Kidney (tissue), 14 donors: Measurements from ENCODE around the gene ALB. TPM values are rescaled to one million over a fixed set of nuclear protein-coding genes. Genes with fewer than 3 reads are reported as not detected.

Source experiments
- DNase-seq, 5 donors: peaks; one replicate each; pipeline ENCODE4 v3.0.0-alpha.2; 2013 to 2020
- FAIRE-seq: peaks from 2 replicates; lab custom pipeline; 2012; peaks lifted over from hg19 to GRCh38; lab: Jason Lieb, UNC
- H3K27ac ChIP-seq, 2 donors: one replicate each; pipeline ENCODE4 v1.7.0; 2013; ENCODE audit warnings: low read depth in 2 of 2, low read length in 2 of 2, inconsistent platforms in 1 of 2
- H3K27me3 ChIP-seq: one replicate; pipeline ENCODE4 v1.7.1; 2013; ENCODE audit warnings: low read length, inconsistent platforms; ENCODE audit not compliant: control insufficient read depth, insufficient read depth
- H3K36me3 ChIP-seq, 3 donors: one replicate each; pipeline versions ENCODE4 v1.7.0 to v1.7.1; 2013; ENCODE audit warnings: low read length in 3 of 3, control low read depth in 1 of 3, inconsistent platforms in 1 of 3; ENCODE audit not compliant: insufficient read depth in 3 of 3, control insufficient read depth in 2 of 3
- H3K4me1 ChIP-seq, 3 donors: one replicate each; pipeline versions ENCODE4 v1.7.0 to v1.7.1; 2013; ENCODE audit warnings: low read length in 3 of 3, inconsistent platforms in 1 of 3, low read depth in 1 of 3; ENCODE audit not compliant: control insufficient read depth in 2 of 3, insufficient read depth in 2 of 3
- H3K4me3 ChIP-seq, 3 donors: one replicate each; pipeline versions ENCODE4 v1.7.0 to v1.8.1; 2013; ENCODE audit warnings: low read length in 3 of 3, control low read depth in 1 of 3, inconsistent platforms in 1 of 3
- H3K9ac ChIP-seq, 3 donors: one replicate each; pipeline versions ENCODE4 v1.7.0 to v1.7.1; 2013; ENCODE audit warnings: low read length in 3 of 3, control low read depth in 1 of 3, inconsistent platforms in 1 of 3
- H3K9me3 ChIP-seq, 3 donors: one replicate each; pipeline versions ENCODE4 v1.7.0 to v1.7.1; 2013; ENCODE audit warnings: low read length in 3 of 3, control low read depth in 1 of 3, inconsistent platforms in 1 of 3; ENCODE audit not compliant: control insufficient read depth in 2 of 3, insufficient read depth in 1 of 3
- intact Hi-C: fragments of 100-400 bp; cut with DNase I; formaldehyde crosslinking; loops from one replicate; pipeline ENCODE4 v1.11.1; 2022
- polyA plus RNA-seq: library from polyadenylated mRNA; stranded (reverse); fragments of 350-450 nt; fragmentation: Illumina TruSeq; extraction: RNeasy Lipid Tissue Mini Kit (QIAGEN cat#74804); gene quantifications from one replicate; pipeline ENCODE4 v1.2.3, GENCODE V29; 2014; ENCODE audit warnings: low read depth, low replicate concordance; ENCODE audit not compliant: insufficient read depth
- total RNA-seq: library from RNA; stranded (reverse); fragmentation: NEBNext Ultra II Directional; extraction: Animal tissue kit (Norgen Biotek cat#: 25700); gene quantifications from one replicate; pipeline ENCODE4 v1.2.1, GENCODE V29; 2021
- TF ChIP-seq, protein P1 (sequence below): IDR thresholded peaks from 3 replicates; pipeline ENCODE4 v1.5.1; 2012; ENCODE audit warnings: mild to moderate bottlenecking, moderate library complexity, borderline replicate concordance; ENCODE audit not compliant: insufficient read depth; ENCODE audit errors: extremely low read depth
- donor health status: control.
- donor health status: control.
- donor health status: control.
- donor health status: control.
- donor health status: control.
- donor health status: DM: yes; HTN: yes; CAD: no.
- donor health status: Normal renal cell carcinoma (clear cell type).

ALB gene
- total and polyA plus RNA-seq, 2 donors from 2014 or later = 0.19 to 172 TPM

DNA sequence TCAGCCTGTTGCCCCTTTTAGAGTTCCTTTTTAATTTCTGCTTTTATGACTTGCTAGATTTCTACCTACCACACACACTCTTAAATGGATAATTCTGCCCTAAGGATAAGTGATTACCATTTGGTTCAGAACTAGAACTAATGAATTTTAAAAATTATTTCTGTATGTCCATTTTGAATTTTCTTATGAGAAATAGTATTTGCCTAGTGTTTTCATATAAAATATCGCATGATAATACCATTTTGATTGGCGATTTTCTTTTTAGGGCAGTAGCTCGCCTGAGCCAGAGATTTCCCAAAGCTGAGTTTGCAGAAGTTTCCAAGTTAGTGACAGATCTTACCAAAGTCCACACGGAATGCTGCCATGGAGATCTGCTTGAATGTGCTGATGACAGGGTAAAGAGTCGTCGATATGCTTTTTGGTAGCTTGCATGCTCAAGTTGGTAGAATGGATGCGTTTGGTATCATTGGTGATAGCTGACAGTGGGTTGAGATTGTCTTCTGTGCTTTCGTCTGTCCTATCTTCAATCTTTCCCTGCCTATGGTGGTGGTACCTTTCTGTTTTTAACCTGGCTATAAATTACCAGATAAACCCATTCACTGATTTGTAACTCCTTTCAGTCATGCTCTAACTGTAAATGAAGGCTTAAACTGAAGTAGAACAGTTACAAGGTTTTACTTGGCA is 7.8 kb downstream of the ALB start:
- no peak for FAIRE-seq
- no peak overlapping the region for H3K9ac ChIP-seq
- H3K27ac ChIP-seq = peak overlapping the region in 1 of 2 donors; percentile 52
- intact Hi-C loops = no loop called here
- no peaks in the 10 kb centered on the region for H3K4me1 ChIP-seq
- DNase-seq = no peak
- H3K4me3 ChIP-seq = peak overlapping the region in 2 of 3 donors; percentile 5 to 29
- no peaks in the 10 kb centered on the region for H3K27me3 ChIP-seq
- no peaks in the 10 kb centered on the region for H3K36me3 ChIP-seq
- no peaks in the 10 kb centered on the region for H3K9me3 ChIP-seq
- TF ChIP-seq, protein P1, sequence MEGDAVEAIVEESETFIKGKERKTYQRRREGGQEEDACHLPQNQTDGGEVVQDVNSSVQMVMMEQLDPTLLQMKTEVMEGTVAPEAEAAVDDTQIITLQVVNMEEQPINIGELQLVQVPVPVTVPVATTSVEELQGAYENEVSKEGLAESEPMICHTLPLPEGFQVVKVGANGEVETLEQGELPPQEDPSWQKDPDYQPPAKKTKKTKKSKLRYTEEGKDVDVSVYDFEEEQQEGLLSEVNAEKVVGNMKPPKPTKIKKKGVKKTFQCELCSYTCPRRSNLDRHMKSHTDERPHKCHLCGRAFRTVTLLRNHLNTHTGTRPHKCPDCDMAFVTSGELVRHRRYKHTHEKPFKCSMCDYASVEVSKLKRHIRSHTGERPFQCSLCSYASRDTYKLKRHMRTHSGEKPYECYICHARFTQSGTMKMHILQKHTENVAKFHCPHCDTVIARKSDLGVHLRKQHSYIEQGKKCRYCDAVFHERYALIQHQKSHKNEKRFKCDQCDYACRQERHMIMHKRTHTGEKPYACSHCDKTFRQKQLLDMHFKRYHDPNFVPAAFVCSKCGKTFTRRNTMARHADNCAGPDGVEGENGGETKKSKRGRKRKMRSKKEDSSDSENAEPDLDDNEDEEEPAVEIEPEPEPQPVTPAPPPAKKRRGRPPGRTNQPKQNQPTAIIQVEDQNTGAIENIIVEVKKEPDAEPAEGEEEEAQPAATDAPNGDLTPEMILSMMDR = no peak

- no peaks in the 10 kb centered on the region for H3K9me3 ChIP-seq
- TF ChIP-seq, protein P1 = no peak
- no peak for FAIRE-seq
- no peaks in the 10 kb centered on the region for H3K4me1 ChIP-seq
- no peaks in the 10 kb centered on the region for H3K36me3 ChIP-seq
- no peak overlapping the region for H3K9ac ChIP-seq
- intact Hi-C loops = no loop called here
- H3K27ac ChIP-seq = no peak overlapping the region
- H3K27me3 ChIP-seq = no peaks in the 10 kb centered on the region
- peak overlapping the region in 2 of 3 donors; percentile 15 to 43 for H3K4me3 ChIP-seq
- DNase-seq = no peak
Observed at GRCh38 chr4:73413294-73413755, 9.2 kb downstream of the ALB start.

DNA sequence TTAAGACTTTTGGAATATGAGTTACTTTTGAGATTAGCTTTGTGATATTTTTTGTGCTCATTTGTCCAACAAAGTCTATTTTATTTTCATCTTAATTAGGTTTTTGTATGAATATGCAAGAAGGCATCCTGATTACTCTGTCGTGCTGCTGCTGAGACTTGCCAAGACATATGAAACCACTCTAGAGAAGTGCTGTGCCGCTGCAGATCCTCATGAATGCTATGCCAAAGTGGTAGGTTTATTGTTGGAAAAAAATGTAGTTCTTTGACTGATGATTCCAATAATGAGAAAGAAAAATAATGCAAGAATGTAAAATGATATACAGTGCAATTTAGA is 10.8 kb downstream of the ALB start:
- Histone ChIP-seq H3K27ac (no peak overlapping the region), H3K4me3 (peak overlapping the region in 1 of 3 donors; percentile 42), H3K4me1 (no peaks in the 10 kb centered on the region), H3K27me3 (no peaks in the 10 kb centered on the region), H3K36me3 (no peaks in the 10 kb centered on the region), H3K9ac (no peak overlapping the region), H3K9me3 (no peaks in the 10 kb centered on the region)
- intact Hi-C loops = no loop called here
- DNase-seq = no peak
- TF ChIP-seq, protein P1 = no peak
- no peak for FAIRE-seq
